ENCODE data around the gene GRHL3.
"Not testable (repeated sequence)": the region's sequence is repeated elsewhere in the genome, so short reads cannot be mapped to it uniquely, and the experiment has no call there.

Gene GRHL3

GRCh38 chr1:24319312-24319863 lies at the start of gene GRHL3:
Gene GRHL3, plus strand, starts transcription at chr1:24319357. Its CDS starts 195 bp downstream, at chr1:24319552.
- peaks cover 3 to 23% of the 10 kb centered on the region in 2 donors for H3K4me1 ChIP-seq (ENCODE audit: control insufficient read depth in 1 of 2, insufficient read depth in 2 of 2, low read length in 2 of 2)
- peaks cover 3% of the 10 kb centered on the region for H3K27me3 ChIP-seq (ENCODE audit: low read depth, low read length)
- no peaks in the 10 kb centered on the region for H3K9me3 ChIP-seq (ENCODE audit: control insufficient read depth in 1 of 2, low read length in 2 of 2)
- no peak within 1 kb of the TSS for H3K27ac ChIP-seq (ENCODE audit: low read length)
- no peaks in the 10 kb centered on the region for H3K36me3 ChIP-seq (ENCODE audit: control insufficient read depth in 1 of 2, insufficient read depth in 2 of 2, low read length in 2 of 2)
- peak within 1 kb of the TSS in 1 of 2 donors; percentile 0 for H3K4me3 ChIP-seq (ENCODE audit: low read depth in 1 of 2, low read length in 2 of 2)

GRCh38 chr1:24274203-24275103 lies 44.7 kb upstream of the GRHL3 start:
- H3K27me3 ChIP-seq (ENCODE audit: low read depth, low read length); H3K36me3 ChIP-seq (ENCODE audit: control insufficient read depth in 1 of 2, insufficient read depth in 2 of 2, low read length in 2 of 2); H3K4me3 ChIP-seq (ENCODE audit: low read depth in 1 of 2, low read length in 2 of 2); H3K4me1 ChIP-seq (ENCODE audit: control insufficient read depth in 1 of 2, insufficient read depth in 2 of 2, low read length in 2 of 2); H3K9me3 ChIP-seq (ENCODE audit: control insufficient read depth in 1 of 2, low read length in 2 of 2); H3K27ac ChIP-seq (ENCODE audit: low read length): not testable (repeated sequence)

- Histone ChIP-seq H3K27me3 (ENCODE audit: low read depth, low read length) (no peaks in the 10 kb centered on the region), H3K9me3 (ENCODE audit: control insufficient read depth in 1 of 2, low read length in 2 of 2) (peaks cover 0 to 7% of the 10 kb centered on the region in 2 donors), H3K36me3 (ENCODE audit: control insufficient read depth in 1 of 2, insufficient read depth in 2 of 2, low read length in 2 of 2) (no peaks in the 10 kb centered on the region), H3K4me3 (ENCODE audit: low read depth in 1 of 2, low read length in 2 of 2) (no peak overlapping the region), H3K4me1 (ENCODE audit: control insufficient read depth in 1 of 2, insufficient read depth in 2 of 2, low read length in 2 of 2) (peaks cover 0 to 2% of the 10 kb centered on the region in 2 donors), H3K27ac (ENCODE audit: low read length) (no peak overlapping the region)
Observed at GRCh38 chr1:24275104-24275410, 44.1 kb upstream of the GRHL3 start.

- peaks cover 0 to 7% of the 10 kb centered on the region in 2 donors for H3K9me3 ChIP-seq (ENCODE audit: control insufficient read depth in 1 of 2, low read length in 2 of 2)
- no peak overlapping the region for H3K27ac ChIP-seq (ENCODE audit: low read length)
- H3K27me3 ChIP-seq (ENCODE audit: low read depth, low read length) = no peaks in the 10 kb centered on the region
- no peak overlapping the region for H3K4me3 ChIP-seq (ENCODE audit: low read depth in 1 of 2, low read length in 2 of 2)
- H3K4me1 ChIP-seq (ENCODE audit: control insufficient read depth in 1 of 2, insufficient read depth in 2 of 2, low read length in 2 of 2) = peaks cover 0 to 2% of the 10 kb centered on the region in 2 donors
- no peaks in the 10 kb centered on the region for H3K36me3 ChIP-seq (ENCODE audit: control insufficient read depth in 1 of 2, insufficient read depth in 2 of 2, low read length in 2 of 2)
Observed at GRCh38 chr1:24275510-24275909, 43.6 kb upstream of the GRHL3 start.

- Histone ChIP-seq H3K27me3 (ENCODE audit: low read depth, low read length) (no peaks in the 10 kb centered on the region), H3K4me3 (ENCODE audit: low read depth in 1 of 2, low read length in 2 of 2) (no peak overlapping the region), H3K4me1 (ENCODE audit: control insufficient read depth in 1 of 2, insufficient read depth in 2 of 2, low read length in 2 of 2) (peaks cover 0 to 2% of the 10 kb centered on the region in 2 donors), H3K36me3 (ENCODE audit: control insufficient read depth in 1 of 2, insufficient read depth in 2 of 2, low read length in 2 of 2) (no peaks in the 10 kb centered on the region), H3K27ac (ENCODE audit: low read length) (no peak overlapping the region), H3K9me3 (ENCODE audit: control insufficient read depth in 1 of 2, low read length in 2 of 2) (peaks cover 0 to 7% of the 10 kb centered on the region in 2 donors)
Observed at GRCh38 chr1:24276791-24277190, 42.4 kb upstream of the GRHL3 start.

GRCh38 chr1:24277420-24278169 lies 41.6 kb upstream of the GRHL3 start:
- no peak overlapping the region for H3K4me3 ChIP-seq (ENCODE audit: low read depth in 1 of 2, low read length in 2 of 2)
- peaks cover 0 to 7% of the 10 kb centered on the region in 2 donors for H3K9me3 ChIP-seq (ENCODE audit: control insufficient read depth in 1 of 2, low read length in 2 of 2)
- H3K4me1 ChIP-seq (ENCODE audit: control insufficient read depth in 1 of 2, insufficient read depth in 2 of 2, low read length in 2 of 2) = peaks cover 0 to 2% of the 10 kb centered on the region in 2 donors
- no peak overlapping the region for H3K27ac ChIP-seq (ENCODE audit: low read length)
- no peaks in the 10 kb centered on the region for H3K36me3 ChIP-seq (ENCODE audit: control insufficient read depth in 1 of 2, insufficient read depth in 2 of 2, low read length in 2 of 2)
- no peaks in the 10 kb centered on the region for H3K27me3 ChIP-seq (ENCODE audit: low read depth, low read length)

- H3K36me3 ChIP-seq (ENCODE audit: control insufficient read depth in 1 of 2, insufficient read depth in 2 of 2, low read length in 2 of 2) = no peaks in the 10 kb centered on the region
- peaks cover 0 to 2% of the 10 kb centered on the region in 2 donors for H3K4me1 ChIP-seq (ENCODE audit: control insufficient read depth in 1 of 2, insufficient read depth in 2 of 2, low read length in 2 of 2)
- no peak overlapping the region for H3K27ac ChIP-seq (ENCODE audit: low read length)
- H3K4me3 ChIP-seq (ENCODE audit: low read depth in 1 of 2, low read length in 2 of 2) = no peak overlapping the region
- no peaks in the 10 kb centered on the region for H3K27me3 ChIP-seq (ENCODE audit: low read depth, low read length)
- peaks cover 0 to 2% of the 10 kb centered on the region in 2 donors for H3K9me3 ChIP-seq (ENCODE audit: control insufficient read depth in 1 of 2, low read length in 2 of 2)
Observed at GRCh38 chr1:24278726-24279125, 40.4 kb upstream of the GRHL3 start.

GRCh38 chr1:24279590-24280232 lies 39.4 kb upstream of the GRHL3 start:
- Histone ChIP-seq H3K27me3 (ENCODE audit: low read depth, low read length) (no peaks in the 10 kb centered on the region), H3K4me3 (ENCODE audit: low read depth in 1 of 2, low read length in 2 of 2) (no peak overlapping the region), H3K4me1 (ENCODE audit: control insufficient read depth in 1 of 2, insufficient read depth in 2 of 2, low read length in 2 of 2) (peaks cover 0 to 2% of the 10 kb centered on the region in 2 donors), H3K36me3 (ENCODE audit: control insufficient read depth in 1 of 2, insufficient read depth in 2 of 2, low read length in 2 of 2) (no peaks in the 10 kb centered on the region), H3K9me3 (ENCODE audit: control insufficient read depth in 1 of 2, low read length in 2 of 2) (no peaks in the 10 kb centered on the region), H3K27ac (ENCODE audit: low read length) (no peak overlapping the region)

- Histone ChIP-seq H3K27ac (ENCODE audit: low read length) (no peak overlapping the region), H3K4me3 (ENCODE audit: low read depth in 1 of 2, low read length in 2 of 2) (no peak overlapping the region), H3K4me1 (ENCODE audit: control insufficient read depth in 1 of 2, insufficient read depth in 2 of 2, low read length in 2 of 2) (peaks cover 0 to 2% of the 10 kb centered on the region in 2 donors), H3K36me3 (ENCODE audit: control insufficient read depth in 1 of 2, insufficient read depth in 2 of 2, low read length in 2 of 2) (no peaks in the 10 kb centered on the region), H3K9me3 (ENCODE audit: control insufficient read depth in 1 of 2, low read length in 2 of 2) (no peaks in the 10 kb centered on the region), H3K27me3 (ENCODE audit: low read depth, low read length) (no peaks in the 10 kb centered on the region)
Observed at GRCh38 chr1:24281591-24281990, 37.6 kb upstream of the GRHL3 start.

GRCh38 chr1:24282491-24282890 lies 36.7 kb upstream of the GRHL3 start:
- Histone ChIP-seq H3K4me1 (ENCODE audit: control insufficient read depth in 1 of 2, insufficient read depth in 2 of 2, low read length in 2 of 2) (no peaks in the 10 kb centered on the region), H3K4me3 (ENCODE audit: low read depth in 1 of 2, low read length in 2 of 2) (no peak overlapping the region), H3K9me3 (ENCODE audit: control insufficient read depth in 1 of 2, low read length in 2 of 2) (no peaks in the 10 kb centered on the region), H3K36me3 (ENCODE audit: control insufficient read depth in 1 of 2, insufficient read depth in 2 of 2, low read length in 2 of 2) (no peaks in the 10 kb centered on the region), H3K27ac (ENCODE audit: low read length) (no peak overlapping the region), H3K27me3 (ENCODE audit: low read depth, low read length) (no peaks in the 10 kb centered on the region)
